C4-2B (cell line): ENCODE measurements around the gene NFIA.

Source experiments
- ZFX ChIP-seq: fragments of 450-650 bp; IDR thresholded peaks from 2 replicates; pipeline ENCODE4 v1.6.1; 2017
- TF ChIP-seq, protein P1 (sequence below): fragments of 450-650 bp; conservative IDR thresholded peaks from 2 replicates; pipeline ENCODE4 v1.5.1; 2017; ENCODE audit warnings: mild to moderate bottlenecking

DNA sequence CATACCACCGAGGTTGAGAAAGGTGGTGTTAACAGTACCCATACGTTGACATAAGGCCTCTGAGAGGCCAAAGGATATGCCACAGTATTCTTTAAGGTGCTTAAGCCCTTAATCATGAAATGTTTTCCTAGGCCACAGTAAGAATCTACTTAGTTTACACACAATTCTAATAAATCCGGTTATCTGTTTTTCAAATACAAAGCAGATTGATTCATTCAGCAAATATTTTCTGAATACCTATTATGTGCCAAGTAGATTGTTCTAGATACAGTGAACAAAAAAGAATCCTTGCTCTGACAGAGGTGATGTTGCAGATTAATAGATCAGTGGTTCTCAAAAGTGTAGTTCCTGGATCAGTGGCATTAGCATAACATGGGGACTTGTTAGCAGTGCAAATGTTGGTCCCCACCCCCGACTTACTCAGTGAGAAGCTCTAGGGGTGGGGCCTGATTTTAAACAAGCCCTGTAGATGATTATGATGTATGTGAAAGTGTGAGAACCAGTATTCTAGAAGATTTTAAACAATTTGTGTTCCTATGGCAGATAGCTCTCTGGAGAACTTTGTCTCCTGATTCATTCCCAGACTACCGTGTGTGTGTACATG lies 61.6 kb downstream of the NFIA start:
- TF ChIP-seq, protein P1, sequence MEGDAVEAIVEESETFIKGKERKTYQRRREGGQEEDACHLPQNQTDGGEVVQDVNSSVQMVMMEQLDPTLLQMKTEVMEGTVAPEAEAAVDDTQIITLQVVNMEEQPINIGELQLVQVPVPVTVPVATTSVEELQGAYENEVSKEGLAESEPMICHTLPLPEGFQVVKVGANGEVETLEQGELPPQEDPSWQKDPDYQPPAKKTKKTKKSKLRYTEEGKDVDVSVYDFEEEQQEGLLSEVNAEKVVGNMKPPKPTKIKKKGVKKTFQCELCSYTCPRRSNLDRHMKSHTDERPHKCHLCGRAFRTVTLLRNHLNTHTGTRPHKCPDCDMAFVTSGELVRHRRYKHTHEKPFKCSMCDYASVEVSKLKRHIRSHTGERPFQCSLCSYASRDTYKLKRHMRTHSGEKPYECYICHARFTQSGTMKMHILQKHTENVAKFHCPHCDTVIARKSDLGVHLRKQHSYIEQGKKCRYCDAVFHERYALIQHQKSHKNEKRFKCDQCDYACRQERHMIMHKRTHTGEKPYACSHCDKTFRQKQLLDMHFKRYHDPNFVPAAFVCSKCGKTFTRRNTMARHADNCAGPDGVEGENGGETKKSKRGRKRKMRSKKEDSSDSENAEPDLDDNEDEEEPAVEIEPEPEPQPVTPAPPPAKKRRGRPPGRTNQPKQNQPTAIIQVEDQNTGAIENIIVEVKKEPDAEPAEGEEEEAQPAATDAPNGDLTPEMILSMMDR, result no peak
- TF ChIP-seq ZFX, result no peak
